Naive thymus-derived CD4-positive, alpha-beta T cell (primary cell): ENCODE measurements around the gene ARHGAP10. TPM values are rescaled to one million over a fixed set of nuclear protein-coding genes. Genes with fewer than 3 reads are reported as not detected.

Experiments used
- ATAC-seq: fragments of 150-1000 bp; cut with Tn5 transposase; 2 replicates; pipeline ENCODE4 v1.10.0; 2021; ENCODE audit warnings: mild to moderate bottlenecking, moderate library complexity
- CTCF ChIA-PET: fragments of 350-600 bp; sonication (Branson Sonifier 250); formaldehyde crosslinking; loops from one replicate; lab custom pipeline; 2021; ENCODE audit warnings: antibody characterized with exemption; lab: Charles Lee
- POLR2A ChIA-PET: fragments of 350-600 bp; sonication (Branson Sonifier 250); formaldehyde crosslinking; loops from one replicate; lab custom pipeline; 2021; ENCODE audit warnings: antibody characterized with exemption, inconsistent platforms; lab: Charles Lee
- DNase-seq, 9 donors: peaks; one replicate each; pipeline versions ENCODE4 v3.0.0 to v3.0.0-alpha.2; 2020 to 2022; ENCODE audit warnings: mixed read lengths in 1 of 9
- H3K27ac ChIP-seq: one replicate; pipeline ENCODE4 v1.7.0; 2013; ENCODE audit warnings: mild to moderate bottlenecking, low read depth, low read length, moderate library complexity
- H3K27me3 ChIP-seq, 2 donors: one replicate each; pipeline ENCODE4 v1.7.0; 2013; ENCODE audit warnings: low read length in 2 of 2, mild to moderate bottlenecking in 2 of 2, moderate library complexity in 2 of 2; ENCODE audit not compliant: control insufficient read depth in 2 of 2, insufficient read depth in 2 of 2
- H3K36me3 ChIP-seq, 3 experiments: 1 replicate in 2 of 3; 2 replicates in 1 of 3; pipeline ENCODE4 v1.7.0; 2013; ENCODE audit warnings: low read length in 3 of 3, mild to moderate bottlenecking in 3 of 3, moderate library complexity in 1 of 3; ENCODE audit not compliant: insufficient read depth in 3 of 3, control insufficient read depth in 2 of 3
- H3K4me1 ChIP-seq, 2 donors: one replicate each; pipeline ENCODE4 v1.7.0; 2013; ENCODE audit warnings: low read length in 2 of 2, mild to moderate bottlenecking in 2 of 2, moderate library complexity in 1 of 2; ENCODE audit not compliant: control insufficient read depth in 2 of 2, insufficient read depth in 2 of 2
- H3K4me3 ChIP-seq: 2 replicates; pipeline ENCODE4 v1.7.0; 2013; ENCODE audit warnings: mild to moderate bottlenecking, low read length
- H3K9me3 ChIP-seq, 3 experiments: 1 replicate in 2 of 3; 2 replicates in 1 of 3; pipeline ENCODE4 v1.7.0; 2013; ENCODE audit warnings: low read length in 3 of 3; ENCODE audit not compliant: control insufficient read depth in 2 of 3
- H3K27ac Mint-ChIP-seq, 9 donors: one replicate each; pipeline ENCODE4 v1.8.0; 2020 to 2022; ENCODE audit warnings: mixed read lengths in 9 of 9, mild to moderate bottlenecking in 8 of 9, moderate library complexity in 5 of 9, inconsistent platforms in 2 of 9
- H3K27me3 Mint-ChIP-seq, 5 donors: one replicate each; pipeline ENCODE4 v1.8.0; 2021 to 2022; ENCODE audit warnings: mixed read lengths in 5 of 5, mild to moderate bottlenecking in 1 of 5
- H3K36me3 Mint-ChIP-seq, 5 donors: one replicate each; pipeline ENCODE4 v1.8.0; 2020 to 2022; ENCODE audit warnings: mixed read lengths in 5 of 5, mild to moderate bottlenecking in 3 of 5, inconsistent platforms in 1 of 5
- H3K4me1 Mint-ChIP-seq, 7 donors: one replicate each; pipeline ENCODE4 v1.8.0; 2020 to 2022; ENCODE audit warnings: mixed read lengths in 7 of 7, mild to moderate bottlenecking in 3 of 7, inconsistent platforms in 1 of 7
- H3K4me3 Mint-ChIP-seq, 10 donors: one replicate each; pipeline ENCODE4 v1.8.0; 2020 to 2022; ENCODE audit warnings: mild to moderate bottlenecking in 10 of 10, mixed read lengths in 10 of 10, moderate library complexity in 6 of 10, inconsistent platforms in 2 of 10
- H3K9me3 Mint-ChIP-seq, 11 donors: one replicate each; pipeline ENCODE4 v1.8.0; 2020 to 2022; ENCODE audit warnings: mixed read lengths in 11 of 11, mild to moderate bottlenecking in 4 of 11, inconsistent platforms in 1 of 11, moderate library complexity in 1 of 11
- intact Hi-C, 2 donors: fragments of 100-400 bp; cut with micrococcal nuclease; formaldehyde crosslinking; loops; one replicate each; pipeline ENCODE4 v1.15.1; 2023
- polyA plus RNA-seq, 2 donors: library from polyadenylated mRNA; unstranded; fragments of 300-500 nt; fragmentation: Illumina TruSeq; gene quantifications; one replicate each; pipeline ENCODE4 v1.2.3, GENCODE V29; 2021
- total RNA-seq, 6 experiments: library from RNA in 5 of 6; stranded (reverse) in 5 of 6; gene quantifications; 1 replicate in 5 of 6; 2 replicates in 1 of 6; pipeline ENCODE4 v1.2.3 and lab custom pipeline; 2021 to 2026

Gene ARHGAP10
- total and polyA plus RNA-seq, 7 experiments from 2014 or later, result 1.9 to 8.5 (median 3.0) TPM

DNA sequence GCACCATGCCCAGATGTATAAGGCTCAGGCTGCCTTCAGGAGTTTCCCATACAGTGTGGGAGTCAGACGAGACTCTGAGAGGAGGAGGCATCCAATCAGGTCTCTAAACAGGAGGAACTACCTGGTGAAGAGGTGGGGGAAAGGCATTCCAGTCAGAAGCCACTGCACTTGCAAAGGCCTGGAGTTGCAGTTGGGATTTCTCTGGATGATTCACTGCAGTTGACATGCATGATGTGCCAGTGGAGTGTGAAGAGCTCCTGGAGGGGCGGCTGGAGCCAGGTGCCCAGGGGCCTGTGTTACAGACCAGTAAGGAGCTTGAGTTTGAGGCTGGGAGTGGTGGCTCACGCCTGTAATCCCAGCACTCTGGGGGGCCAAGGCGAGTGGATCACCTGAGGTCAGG is 339.1 kb downstream of the ARHGAP10 start:
- H3K27ac ChIP-seq, result no peak overlapping the region
- no peak overlapping the region for H3K4me3 Mint-ChIP-seq
- DNase-seq (no peak), ATAC-seq (no peak)
- POLR2A ChIA-PET, result interaction anchor here (1.4 kb wide), 1 partner anchor 10 kb away, joined by 4 read pairs; no protein-coding TSS in a partner anchor
- intact Hi-C loops, result no loop called here
- H3K9me3 ChIP-seq, result peaks cover 0 to 31% (median 23%) of the 10 kb centered on the region in 3 experiments
- no peaks in the 10 kb centered on the region for H3K27me3 Mint-ChIP-seq
- peaks cover 0 to 4% (median 0%) of the 10 kb centered on the region in 7 donors for H3K4me1 Mint-ChIP-seq
- no peaks in the 10 kb centered on the region for H3K27me3 ChIP-seq
- CTCF ChIA-PET, result no interaction called here
- H3K4me3 ChIP-seq, result no peak overlapping the region
- H3K27ac Mint-ChIP-seq, result peak overlapping the region in 2 of 9 donors; percentile 3 to 36
- H3K9me3 Mint-ChIP-seq, result peaks cover 10 to 37% (median 20%) of the 10 kb centered on the region in 11 donors
- H3K36me3 Mint-ChIP-seq, result peaks cover 26 to 39% (median 37%) of the 10 kb centered on the region in 5 donors
- H3K4me1 ChIP-seq, result no peaks in the 10 kb centered on the region
- H3K36me3 ChIP-seq, result peaks cover 0 to 9% (median 5%) of the 10 kb centered on the region in 3 experiments

DNA sequence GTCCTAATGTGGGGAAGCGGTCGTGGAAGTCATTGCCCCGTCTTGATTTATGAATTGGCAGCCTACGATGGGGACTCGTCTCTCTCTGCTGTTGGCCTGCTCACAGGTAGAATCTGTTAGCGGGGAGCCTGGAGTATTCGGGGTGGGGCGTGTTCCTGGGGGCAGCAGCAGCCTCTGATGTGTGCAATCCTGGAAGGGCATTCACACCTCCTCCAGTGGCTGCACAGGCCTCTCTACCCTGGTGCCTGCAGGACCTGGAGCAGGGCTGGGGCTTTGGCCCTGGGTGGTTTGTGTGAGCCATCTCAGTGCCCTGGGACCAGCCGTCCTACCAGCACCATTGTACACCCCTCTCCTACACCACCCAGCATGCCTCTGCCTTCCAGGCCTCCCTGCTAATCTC is 340.9 kb downstream of the ARHGAP10 start:
- Histone ChIP-seq H3K36me3 (peaks cover 0 to 20% (median 9%) of the 10 kb centered on the region in 3 experiments), H3K9me3 (peaks cover 0 to 48% (median 24%) of the 10 kb centered on the region in 3 experiments), H3K4me1 (no peaks in the 10 kb centered on the region), H3K27me3 (no peaks in the 10 kb centered on the region), H3K4me3 (no peak overlapping the region), H3K27ac (no peak overlapping the region)
- Mint-ChIP-seq H3K36me3 (peaks cover 37 to 57% (median 53%) of the 10 kb centered on the region in 5 donors), H3K4me1 (peaks cover 0 to 4% (median 0%) of the 10 kb centered on the region in 7 donors), H3K4me3 (no peak overlapping the region), H3K9me3 (peaks cover 13 to 54% (median 30%) of the 10 kb centered on the region in 11 donors), H3K27me3 (no peaks in the 10 kb centered on the region), H3K27ac (no peak overlapping the region)
- DNase-seq, result no peak
- ATAC-seq, result no peak
- intact Hi-C loops, result no loop called here
- CTCF ChIA-PET, result no interaction called here
- POLR2A ChIA-PET, result no interaction called here

DNA sequence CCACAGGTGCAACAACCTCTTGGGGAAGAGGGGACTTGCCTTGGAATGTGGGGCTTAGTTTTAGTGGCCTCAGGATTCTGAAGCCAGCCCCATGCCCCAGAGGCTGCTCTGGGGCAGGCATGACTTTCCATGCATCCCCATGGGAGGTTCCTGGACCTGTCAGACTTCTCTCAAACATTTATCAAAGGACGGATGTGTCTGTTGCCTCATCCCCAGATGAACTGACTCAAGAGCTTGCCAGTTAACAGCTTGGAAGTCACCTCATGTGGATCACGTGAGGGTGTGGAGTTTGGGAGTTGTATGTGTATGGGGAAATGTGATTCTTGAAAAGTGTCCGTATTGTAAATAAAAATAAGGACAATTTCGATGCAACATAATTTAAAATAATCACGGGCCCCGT is 341.5 kb downstream of the ARHGAP10 start:
- Histone ChIP-seq H3K27ac (no peak overlapping the region), H3K9me3 (peaks cover 0 to 49% (median 24%) of the 10 kb centered on the region in 3 experiments), H3K4me1 (no peaks in the 10 kb centered on the region), H3K36me3 (peaks cover 0 to 26% (median 15%) of the 10 kb centered on the region in 3 experiments), H3K27me3 (no peaks in the 10 kb centered on the region), H3K4me3 (no peak overlapping the region)
- Mint-ChIP-seq H3K4me3 (no peak overlapping the region), H3K36me3 (peaks cover 37 to 62% (median 58%) of the 10 kb centered on the region in 5 donors), H3K27me3 (no peaks in the 10 kb centered on the region), H3K27ac (peak overlapping the region in 1 of 9 donors; percentile 9), H3K9me3 (peaks cover 13 to 60% (median 35%) of the 10 kb centered on the region in 11 donors), H3K4me1 (peaks cover 0 to 4% (median 0%) of the 10 kb centered on the region in 7 donors)
- ChIA-PET CTCF (no interaction called here), POLR2A (no interaction called here)
- ATAC-seq (no peak), DNase-seq (no peak)
- intact Hi-C loops, result no loop called here

DNA sequence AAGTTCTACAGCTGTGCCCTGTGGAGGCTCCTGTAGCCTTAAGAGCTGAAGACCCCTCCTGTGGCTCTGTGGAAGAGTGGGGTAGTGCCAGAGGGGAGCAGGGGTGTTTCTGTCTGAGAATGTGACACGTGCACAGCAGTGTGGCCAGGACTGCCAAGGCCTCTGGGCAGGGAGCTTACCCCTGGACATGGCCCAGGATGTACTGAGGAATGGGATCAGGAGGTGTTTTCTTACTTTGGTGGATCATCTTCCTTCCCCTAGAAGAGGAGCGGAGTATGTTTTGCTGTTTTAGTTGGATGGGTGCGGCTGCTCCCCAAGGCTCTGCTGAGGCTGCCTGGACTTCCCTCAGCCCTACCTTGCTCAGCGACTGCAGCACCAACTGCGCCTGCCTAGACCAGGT is 342.6 kb downstream of the ARHGAP10 start:
- Mint-ChIP-seq H3K4me3 (no peak overlapping the region), H3K27me3 (no peaks in the 10 kb centered on the region), H3K9me3 (peaks cover 13 to 65% (median 35%) of the 10 kb centered on the region in 11 donors), H3K36me3 (peaks cover 37 to 74% (median 69%) of the 10 kb centered on the region in 5 donors), H3K4me1 (peaks cover 0 to 4% (median 0%) of the 10 kb centered on the region in 7 donors), H3K27ac (no peak overlapping the region)
- Histone ChIP-seq H3K36me3 (peaks cover 0 to 33% (median 17%) of the 10 kb centered on the region in 3 experiments), H3K27ac (no peak overlapping the region), H3K27me3 (no peaks in the 10 kb centered on the region), H3K4me1 (no peaks in the 10 kb centered on the region), H3K9me3 (peaks cover 0 to 49% (median 24%) of the 10 kb centered on the region in 3 experiments), H3K4me3 (no peak overlapping the region)
- intact Hi-C loops, result no loop called here
- DNase-seq (no peak), ATAC-seq (no peak)
- ChIA-PET CTCF (no interaction called here), POLR2A (no interaction called here)

DNA sequence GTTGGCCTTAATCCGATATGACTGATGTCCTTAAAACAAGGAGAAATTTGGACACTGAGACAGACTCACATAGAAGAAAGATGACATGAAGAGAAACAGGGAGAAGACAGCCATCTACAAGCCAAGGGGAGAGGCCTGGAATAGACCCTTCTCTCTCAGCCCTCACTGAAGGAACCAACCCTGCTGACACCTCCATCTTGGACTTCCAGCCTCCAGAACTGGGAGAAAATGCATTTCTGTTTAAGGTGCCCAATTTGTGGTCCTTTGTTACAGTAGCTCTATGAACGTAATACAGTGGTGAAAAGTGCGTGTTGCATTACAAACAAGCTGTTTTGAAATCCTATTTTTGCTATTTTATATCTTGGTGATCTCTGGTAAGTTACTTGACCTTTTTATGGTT is 343.6 kb downstream of the ARHGAP10 start:
- Histone ChIP-seq H3K36me3 (peaks cover 0 to 42% (median 23%) of the 10 kb centered on the region in 3 experiments), H3K9me3 (peaks cover 0 to 49% (median 24%) of the 10 kb centered on the region in 3 experiments), H3K4me1 (no peaks in the 10 kb centered on the region), H3K4me3 (no peak overlapping the region), H3K27ac (no peak overlapping the region), H3K27me3 (no peaks in the 10 kb centered on the region)
- intact Hi-C loops, result no loop called here
- no peaks in the 10 kb centered on the region for H3K27me3 Mint-ChIP-seq
- H3K4me3 Mint-ChIP-seq, result peak overlapping the region in 1 of 10 donors; percentile 58
- H3K36me3 Mint-ChIP-seq, result peaks cover 37 to 83% (median 79%) of the 10 kb centered on the region in 5 donors
- ChIA-PET POLR2A (no interaction called here), CTCF (no interaction called here)
- peaks cover 0 to 4% (median 0%) of the 10 kb centered on the region in 7 donors for H3K4me1 Mint-ChIP-seq
- ATAC-seq, result no peak
- DNase-seq, result no peak
- H3K27ac Mint-ChIP-seq, result peak overlapping the region in 3 of 9 donors; percentile 3 to 32 (median 29)
- H3K9me3 Mint-ChIP-seq, result peaks cover 13 to 65% (median 35%) of the 10 kb centered on the region in 11 donors

DNA sequence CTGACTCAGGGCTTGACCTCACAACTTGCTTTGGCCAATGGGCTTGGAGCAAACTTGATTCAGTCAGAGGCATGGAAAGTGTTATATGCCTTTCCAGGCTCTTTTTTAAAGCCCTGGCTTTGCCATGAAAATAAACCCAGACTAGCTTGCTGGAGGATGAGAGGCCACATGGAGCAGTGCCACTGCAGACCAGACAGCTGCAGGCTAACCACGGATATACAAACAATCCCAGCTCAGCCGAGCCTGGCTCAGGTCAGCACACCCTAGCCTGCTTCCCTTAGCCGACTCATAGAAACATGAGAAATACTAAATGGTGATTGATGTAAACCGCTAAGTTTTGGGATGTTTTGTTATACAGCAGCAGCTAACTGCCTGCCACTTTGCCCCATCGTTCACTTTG is 345.1 kb downstream of the ARHGAP10 start:
- ATAC-seq (no peak), DNase-seq (no peak)
- peaks cover 0 to 49% (median 24%) of the 10 kb centered on the region in 3 experiments for H3K9me3 ChIP-seq
- intact Hi-C loops, result no loop called here
- H3K4me3 Mint-ChIP-seq, result no peak overlapping the region
- no peaks in the 10 kb centered on the region for H3K27me3 Mint-ChIP-seq
- H3K36me3 Mint-ChIP-seq, result peaks cover 34 to 96% (median 90%) of the 10 kb centered on the region in 5 donors
- CTCF ChIA-PET, result no interaction called here
- peaks cover 0 to 55% (median 23%) of the 10 kb centered on the region in 3 experiments for H3K36me3 ChIP-seq
- H3K9me3 Mint-ChIP-seq, result peaks cover 13 to 66% (median 37%) of the 10 kb centered on the region in 11 donors
- POLR2A ChIA-PET, result interaction anchor here (0.7 kb wide), 1 partner anchor 24 kb away, joined by 4 read pairs; no protein-coding TSS in a partner anchor
- no peak overlapping the region for H3K4me3 ChIP-seq
- H3K4me1 ChIP-seq, result no peaks in the 10 kb centered on the region
- peak overlapping the region in 1 of 9 donors; percentile 46 for H3K27ac Mint-ChIP-seq
- H3K27me3 ChIP-seq, result no peaks in the 10 kb centered on the region
- H3K4me1 Mint-ChIP-seq, result no peaks in the 10 kb centered on the region
- H3K27ac ChIP-seq, result no peak overlapping the region
